Fibroblast of lung (primary cell): ENCODE data around the gene HLA-C.

ENCODE experiments used
- EZH2 ChIP-seq: IDR thresholded peaks from 2 replicates; pipeline ENCODE4 v1.5.1; 2012; ENCODE audit warnings: low read length, control low read depth, mild to moderate bottlenecking; ENCODE audit errors: missing control alignments
- TF ChIP-seq, protein P1 (sequence below), 2 donors: IDR thresholded peaks in 1 of 2; conservative IDR thresholded peaks in 1 of 2; 1 replicate in 1 of 2; 2 replicates in 1 of 2; pipeline ENCODE4 v1.5.1; 2011 to 2012; ENCODE audit warnings: low read length in 2 of 2, control low read depth in 1 of 2, inconsistent platforms in 1 of 2, low read depth in 1 of 2, mild to moderate bottlenecking in 1 of 2

DNA sequence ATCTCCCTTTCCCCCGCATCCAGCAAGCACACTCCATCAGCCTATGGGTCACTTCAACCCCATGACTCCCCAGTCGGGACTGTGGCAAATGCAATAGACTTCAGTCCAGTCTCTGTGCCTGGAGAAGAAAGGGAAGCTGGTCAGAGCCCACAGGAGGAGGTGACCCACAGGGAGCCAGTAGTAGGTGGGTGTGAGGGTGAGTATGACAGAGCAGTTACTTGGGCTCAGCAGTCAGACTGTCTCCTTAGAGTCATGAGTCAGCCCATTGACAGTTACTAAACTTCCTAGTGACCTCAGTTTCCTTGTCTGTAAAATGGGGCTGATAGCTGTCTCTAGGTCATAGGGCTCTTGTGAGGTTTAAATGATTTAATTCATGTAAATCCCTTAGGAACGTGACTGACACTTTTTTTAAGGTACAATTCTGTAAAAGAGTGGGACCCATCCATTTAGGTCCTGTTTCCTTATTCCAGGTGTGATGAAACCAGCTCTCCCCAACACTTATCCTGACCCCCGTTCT, 33.9 kb upstream of the HLA-C start:
- TF ChIP-seq, protein P1, sequence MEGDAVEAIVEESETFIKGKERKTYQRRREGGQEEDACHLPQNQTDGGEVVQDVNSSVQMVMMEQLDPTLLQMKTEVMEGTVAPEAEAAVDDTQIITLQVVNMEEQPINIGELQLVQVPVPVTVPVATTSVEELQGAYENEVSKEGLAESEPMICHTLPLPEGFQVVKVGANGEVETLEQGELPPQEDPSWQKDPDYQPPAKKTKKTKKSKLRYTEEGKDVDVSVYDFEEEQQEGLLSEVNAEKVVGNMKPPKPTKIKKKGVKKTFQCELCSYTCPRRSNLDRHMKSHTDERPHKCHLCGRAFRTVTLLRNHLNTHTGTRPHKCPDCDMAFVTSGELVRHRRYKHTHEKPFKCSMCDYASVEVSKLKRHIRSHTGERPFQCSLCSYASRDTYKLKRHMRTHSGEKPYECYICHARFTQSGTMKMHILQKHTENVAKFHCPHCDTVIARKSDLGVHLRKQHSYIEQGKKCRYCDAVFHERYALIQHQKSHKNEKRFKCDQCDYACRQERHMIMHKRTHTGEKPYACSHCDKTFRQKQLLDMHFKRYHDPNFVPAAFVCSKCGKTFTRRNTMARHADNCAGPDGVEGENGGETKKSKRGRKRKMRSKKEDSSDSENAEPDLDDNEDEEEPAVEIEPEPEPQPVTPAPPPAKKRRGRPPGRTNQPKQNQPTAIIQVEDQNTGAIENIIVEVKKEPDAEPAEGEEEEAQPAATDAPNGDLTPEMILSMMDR (conservative IDR thresholded peaks at IDR 0.05 in 1 of 2, IDR thresholded peaks at IDR 0.05 in 1 of 2; ENCODE audit: low read depth in 1 of 2, low read length in 2 of 2), result no peak
- no peak for TF ChIP-seq EZH2
